Measurements from ENCODE around the gene MIPOL1.
"Not testable (repeated sequence)": the region's sequence is repeated elsewhere in the genome, so short reads cannot be mapped to it uniquely, and the experiment has no call there.

The MIPOL1 gene

GRCh38 chr14:37187840-37188577 lies 9.7 kb upstream of the MIPOL1 start:
- DNase-seq = not testable (repeated sequence)

GRCh38 chr14:37189733-37190132 lies 8.0 kb upstream of the MIPOL1 start:
- not testable (repeated sequence) for DNase-seq

- no peak for DNase-seq
These were observed 3.0 kb upstream of the MIPOL1 start for GRCh38 chr14:37194698-37195097.

GRCh38 chr14:37195327-37195726 lies 2.4 kb upstream of the MIPOL1 start:
- no peak for DNase-seq

GRCh38 chr14:37196604-37197420 lies 925 bp upstream of the MIPOL1 start:
- DNase-seq = no peak

GRCh38 chr14:37198273-37198598 lies 499 bp downstream of the MIPOL1 start:
- DNase-seq = no peak

GRCh38 chr14:37198907-37199306 lies 1.2 kb downstream of the MIPOL1 start:
- DNase-seq = no peak

GRCh38 chr14:37201724-37202123 lies 4.0 kb downstream of the MIPOL1 start:
- no peak for DNase-seq

GRCh38 chr14:37202265-37202664 lies 4.5 kb downstream of the MIPOL1 start:
- no peak for DNase-seq

- DNase-seq = no peak
These were observed 5.1 kb downstream of the MIPOL1 start for GRCh38 chr14:37202812-37203211.

- DNase-seq = no peak
These were observed 5.7 kb downstream of the MIPOL1 start for GRCh38 chr14:37203423-37203822.

- DNase-seq = not testable (repeated sequence)
These were observed 8.2 kb downstream of the MIPOL1 start for GRCh38 chr14:37205623-37206605.

- DNase-seq = not testable (repeated sequence)
These were observed 11.9 kb downstream of the MIPOL1 start for GRCh38 chr14:37209617-37210016.

- no peak for DNase-seq
These were observed 12.7 kb downstream of the MIPOL1 start for GRCh38 chr14:37210448-37210847.

- no peak for DNase-seq
These were observed 15.3 kb downstream of the MIPOL1 start for GRCh38 chr14:37213016-37213415.

GRCh38 chr14:37215345-37215744 lies 17.6 kb downstream of the MIPOL1 start:
- no peak for DNase-seq

- no peak for DNase-seq
These were observed 23.3 kb downstream of the MIPOL1 start for GRCh38 chr14:37221073-37221472.

GRCh38 chr14:37223947-37224474 lies 26.3 kb downstream of the MIPOL1 start:
- DNase-seq = no peak

- DNase-seq = not testable (repeated sequence)
These were observed 27.9 kb downstream of the MIPOL1 start for GRCh38 chr14:37225668-37226067.

GRCh38 chr14:37230551-37231194 lies 32.9 kb downstream of the MIPOL1 start:
- peak; percentile 65 for DNase-seq

GRCh38 chr14:37232907-37233481 lies 35.3 kb downstream of the MIPOL1 start:
- DNase-seq = peak; percentile 53

GRCh38 chr14:37234222-37234621 lies 36.5 kb downstream of the MIPOL1 start:
- DNase-seq = no peak
